Measurements from ENCODE around the gene TBC1D1.

Gene TBC1D1

DNA sequence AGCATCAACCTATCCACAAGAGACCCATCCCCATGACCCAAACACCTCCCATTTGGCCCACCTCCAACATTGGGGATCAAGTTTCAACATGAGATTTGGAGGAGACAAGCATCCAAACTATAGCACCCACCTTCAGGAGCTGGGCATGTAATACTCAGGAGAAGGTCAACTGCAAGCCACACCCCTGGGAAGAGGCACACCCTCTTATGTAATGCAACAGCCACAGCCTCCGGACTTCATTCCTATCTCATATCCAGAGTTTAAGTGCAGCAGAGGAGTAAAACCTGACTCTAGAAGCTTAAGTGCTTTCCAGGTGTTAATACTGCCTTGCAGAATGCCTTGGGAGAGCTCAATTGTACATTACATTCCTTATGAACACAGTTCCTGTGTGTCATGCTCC, 266.7 kb downstream of the TBC1D1 start:
- H3K4me1 ChIP-seq (ENCODE audit: control insufficient read depth in 1 of 2, insufficient read depth in 1 of 2, low read depth in 1 of 2, low read length in 1 of 2) = no peaks in the 10 kb centered on the region

DNA sequence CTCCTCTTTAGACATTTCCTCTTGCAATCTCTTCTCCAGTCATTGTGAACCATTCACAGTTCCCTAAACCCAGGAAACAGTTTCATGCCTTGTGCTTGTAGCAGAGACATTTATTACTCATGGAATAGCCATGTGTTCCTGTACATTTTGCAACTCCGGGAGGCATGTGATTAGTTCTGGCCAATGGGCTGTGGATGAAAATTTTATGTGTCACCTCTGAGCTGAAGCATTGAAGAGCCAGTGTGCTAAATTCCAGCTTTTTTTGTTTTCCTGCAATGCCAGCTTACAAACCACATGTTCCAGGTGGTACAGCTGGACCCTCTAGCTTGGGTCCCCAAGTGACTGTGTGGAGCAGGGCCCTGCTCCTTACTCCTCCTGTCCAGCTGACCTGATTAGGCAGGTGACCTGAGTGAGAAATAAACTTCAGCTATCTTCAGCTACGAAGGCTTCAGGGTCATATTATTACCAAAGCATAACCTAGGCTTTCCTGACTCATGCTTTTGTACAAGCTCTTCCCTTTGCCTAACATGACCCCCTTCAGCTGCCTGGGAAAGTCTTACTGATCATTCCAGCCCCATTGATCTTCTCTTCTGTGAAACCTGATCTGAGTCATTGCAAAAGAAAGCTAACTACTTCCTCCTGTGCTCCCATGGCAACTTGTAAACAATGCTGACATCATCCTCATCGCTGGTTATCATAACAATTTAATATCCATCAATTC, 269.8 kb downstream of the TBC1D1 start:
- Histone ChIP-seq H3K27ac (no peak overlapping the region), H3K4me1 (ENCODE audit: control insufficient read depth in 1 of 2, insufficient read depth in 1 of 2, low read depth in 1 of 2, low read length in 1 of 2) (no peaks in the 10 kb centered on the region), H3K27me3 (no peaks in the 10 kb centered on the region), H3K4me3 (ENCODE audit: low read depth in 1 of 2, low read length in 1 of 2) (no peak overlapping the region), H3K9me3 (no peaks in the 10 kb centered on the region), H3K36me3 (no peaks in the 10 kb centered on the region)
- TF ChIP-seq, protein P1, sequence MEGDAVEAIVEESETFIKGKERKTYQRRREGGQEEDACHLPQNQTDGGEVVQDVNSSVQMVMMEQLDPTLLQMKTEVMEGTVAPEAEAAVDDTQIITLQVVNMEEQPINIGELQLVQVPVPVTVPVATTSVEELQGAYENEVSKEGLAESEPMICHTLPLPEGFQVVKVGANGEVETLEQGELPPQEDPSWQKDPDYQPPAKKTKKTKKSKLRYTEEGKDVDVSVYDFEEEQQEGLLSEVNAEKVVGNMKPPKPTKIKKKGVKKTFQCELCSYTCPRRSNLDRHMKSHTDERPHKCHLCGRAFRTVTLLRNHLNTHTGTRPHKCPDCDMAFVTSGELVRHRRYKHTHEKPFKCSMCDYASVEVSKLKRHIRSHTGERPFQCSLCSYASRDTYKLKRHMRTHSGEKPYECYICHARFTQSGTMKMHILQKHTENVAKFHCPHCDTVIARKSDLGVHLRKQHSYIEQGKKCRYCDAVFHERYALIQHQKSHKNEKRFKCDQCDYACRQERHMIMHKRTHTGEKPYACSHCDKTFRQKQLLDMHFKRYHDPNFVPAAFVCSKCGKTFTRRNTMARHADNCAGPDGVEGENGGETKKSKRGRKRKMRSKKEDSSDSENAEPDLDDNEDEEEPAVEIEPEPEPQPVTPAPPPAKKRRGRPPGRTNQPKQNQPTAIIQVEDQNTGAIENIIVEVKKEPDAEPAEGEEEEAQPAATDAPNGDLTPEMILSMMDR (IDR thresholded peaks at IDR 0.05) = no peak

More for the DNA sequence above, 266.7 kb downstream of the TBC1D1 start:
- H3K4me3 ChIP-seq (ENCODE audit: low read depth in 1 of 2, low read length in 1 of 2) = no peak overlapping the region
- H3K36me3 ChIP-seq = no peaks in the 10 kb centered on the region
- TF ChIP-seq, protein P1 (IDR thresholded peaks at IDR 0.05) = no peak
- no peaks in the 10 kb centered on the region for H3K9me3 ChIP-seq
- no peak overlapping the region for H3K27ac ChIP-seq
- no peaks in the 10 kb centered on the region for H3K27me3 ChIP-seq

DNA sequence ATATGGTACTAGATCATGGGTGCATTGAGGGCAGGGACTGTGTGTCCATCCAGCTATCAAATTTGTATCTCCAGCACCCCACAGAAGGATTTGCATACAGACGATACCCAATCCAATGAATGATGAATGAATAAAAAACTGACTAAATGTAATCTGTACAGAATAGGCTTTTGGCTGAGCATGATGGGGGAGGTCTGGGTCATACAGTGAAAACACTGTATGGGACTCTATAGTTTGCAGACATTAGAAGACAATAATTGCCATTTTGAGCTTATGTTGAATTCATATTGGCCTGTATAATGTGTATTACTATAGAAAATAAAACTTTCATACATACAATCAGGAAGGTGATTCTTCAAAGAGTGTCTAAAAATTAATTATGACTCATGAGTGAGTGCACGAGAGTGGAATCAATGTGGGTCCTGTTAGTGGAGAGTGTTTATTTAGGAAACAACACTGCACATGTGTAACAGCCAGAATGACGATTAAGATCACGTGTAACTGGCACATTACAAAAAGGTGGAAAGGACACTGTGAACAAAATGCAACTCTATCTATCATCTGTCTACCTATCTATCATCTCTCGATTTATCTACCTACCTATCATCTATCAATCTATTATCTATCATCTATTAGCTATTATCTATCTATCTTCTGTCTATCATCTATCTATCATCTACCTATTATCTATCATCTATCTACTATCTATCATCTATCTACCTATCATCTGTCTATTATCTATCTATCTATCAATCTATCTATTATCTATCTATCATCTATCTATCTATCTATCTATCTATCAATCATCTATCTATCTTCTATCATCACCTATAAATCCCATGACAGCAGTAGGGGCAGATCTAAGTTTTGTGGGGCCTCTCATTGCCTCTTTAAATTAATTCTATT, 270.6 kb downstream of the TBC1D1 start:
- TF ChIP-seq, protein P1 (IDR thresholded peaks at IDR 0.05) = no peak
- no peak overlapping the region for H3K4me3 ChIP-seq (ENCODE audit: low read depth in 1 of 2, low read length in 1 of 2)
- H3K36me3 ChIP-seq = no peaks in the 10 kb centered on the region
- H3K27me3 ChIP-seq = no peaks in the 10 kb centered on the region
- no peaks in the 10 kb centered on the region for H3K4me1 ChIP-seq (ENCODE audit: control insufficient read depth in 1 of 2, insufficient read depth in 1 of 2, low read depth in 1 of 2, low read length in 1 of 2)
- H3K9me3 ChIP-seq = no peaks in the 10 kb centered on the region
- no peak overlapping the region for H3K27ac ChIP-seq

DNA sequence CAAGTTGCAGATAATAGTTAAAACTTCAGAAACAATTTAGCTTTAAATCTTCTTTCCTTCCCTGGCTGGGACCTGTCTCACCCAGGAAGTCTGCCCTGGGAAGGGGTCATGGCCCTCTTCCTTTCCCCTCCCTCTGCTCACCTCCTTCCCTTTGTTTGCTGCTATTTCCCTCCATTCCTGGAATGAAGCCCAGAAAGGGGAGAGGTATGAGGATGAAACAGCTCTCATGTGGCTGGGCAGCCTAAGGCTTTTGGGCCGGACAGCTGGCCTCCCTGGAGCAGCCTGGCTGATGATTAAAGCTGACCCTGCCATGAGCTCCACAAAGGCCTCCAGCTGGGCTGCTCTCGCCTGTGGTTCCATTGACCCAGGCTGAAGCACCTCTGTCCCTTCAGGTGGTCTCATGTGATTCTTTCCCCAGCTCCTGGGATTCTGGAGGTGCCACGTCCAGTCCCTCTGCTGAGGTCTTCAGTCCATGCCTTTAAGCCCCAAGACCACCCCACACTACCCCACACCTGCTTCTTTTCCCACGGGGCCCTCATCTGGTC, 271.4 kb downstream of the TBC1D1 start:
- H3K27ac ChIP-seq = no peak overlapping the region
- H3K9me3 ChIP-seq = no peaks in the 10 kb centered on the region
- H3K27me3 ChIP-seq = no peaks in the 10 kb centered on the region
- H3K4me1 ChIP-seq (ENCODE audit: control insufficient read depth in 1 of 2, insufficient read depth in 1 of 2, low read depth in 1 of 2, low read length in 1 of 2) = no peaks in the 10 kb centered on the region
- H3K36me3 ChIP-seq = no peaks in the 10 kb centered on the region
- H3K4me3 ChIP-seq (ENCODE audit: low read depth in 1 of 2, low read length in 1 of 2) = no peak overlapping the region
- TF ChIP-seq, protein P1 (IDR thresholded peaks at IDR 0.05) = no peak

DNA sequence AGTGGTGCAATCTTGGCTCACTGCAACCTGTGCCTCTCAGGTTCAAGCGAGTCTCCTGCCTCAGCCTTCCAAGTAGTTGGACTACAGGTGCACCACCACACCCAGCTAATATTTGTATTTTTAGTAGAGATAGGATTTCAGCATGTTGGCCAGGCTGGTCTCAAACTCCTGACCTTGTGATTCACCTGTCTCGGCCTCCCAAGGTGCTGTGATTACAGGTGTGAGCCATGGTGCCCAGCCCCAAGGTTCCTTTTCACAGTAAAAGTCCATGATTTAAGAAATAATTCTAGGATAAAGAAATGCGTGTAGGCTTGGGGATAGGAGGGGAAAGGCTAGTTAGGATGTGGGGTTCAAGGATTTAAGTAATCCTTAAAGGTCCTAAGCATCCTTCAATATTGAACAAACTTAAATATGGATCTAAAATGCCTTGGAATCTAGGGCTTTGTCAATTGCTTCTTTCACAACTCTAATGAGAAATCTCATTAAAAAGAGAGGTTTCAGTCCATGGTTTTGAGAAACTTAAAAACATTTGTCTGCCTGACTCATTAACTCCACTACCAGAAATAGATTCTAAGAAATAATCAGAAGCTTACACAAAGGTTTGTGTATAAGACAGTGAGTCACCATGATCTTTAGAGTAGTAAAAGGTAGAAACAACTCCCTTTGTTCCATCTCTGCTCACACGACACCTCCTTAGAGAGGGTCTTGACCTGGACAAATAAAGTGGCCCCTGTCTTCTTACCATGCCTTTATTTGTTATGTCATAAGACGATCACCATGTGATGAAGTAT, 272.5 kb downstream of the TBC1D1 start:
- no peak overlapping the region for H3K4me3 ChIP-seq (ENCODE audit: low read depth in 1 of 2, low read length in 1 of 2)
- H3K4me1 ChIP-seq (ENCODE audit: control insufficient read depth in 1 of 2, insufficient read depth in 1 of 2, low read depth in 1 of 2, low read length in 1 of 2) = no peaks in the 10 kb centered on the region
- H3K27ac ChIP-seq = no peak overlapping the region
- no peaks in the 10 kb centered on the region for H3K27me3 ChIP-seq
- TF ChIP-seq, protein P1 (IDR thresholded peaks at IDR 0.05) = no peak
- no peaks in the 10 kb centered on the region for H3K36me3 ChIP-seq
- no peaks in the 10 kb centered on the region for H3K9me3 ChIP-seq
